ENCODE results near the gene USP47.

- TF ChIP-seq, protein P1, sequence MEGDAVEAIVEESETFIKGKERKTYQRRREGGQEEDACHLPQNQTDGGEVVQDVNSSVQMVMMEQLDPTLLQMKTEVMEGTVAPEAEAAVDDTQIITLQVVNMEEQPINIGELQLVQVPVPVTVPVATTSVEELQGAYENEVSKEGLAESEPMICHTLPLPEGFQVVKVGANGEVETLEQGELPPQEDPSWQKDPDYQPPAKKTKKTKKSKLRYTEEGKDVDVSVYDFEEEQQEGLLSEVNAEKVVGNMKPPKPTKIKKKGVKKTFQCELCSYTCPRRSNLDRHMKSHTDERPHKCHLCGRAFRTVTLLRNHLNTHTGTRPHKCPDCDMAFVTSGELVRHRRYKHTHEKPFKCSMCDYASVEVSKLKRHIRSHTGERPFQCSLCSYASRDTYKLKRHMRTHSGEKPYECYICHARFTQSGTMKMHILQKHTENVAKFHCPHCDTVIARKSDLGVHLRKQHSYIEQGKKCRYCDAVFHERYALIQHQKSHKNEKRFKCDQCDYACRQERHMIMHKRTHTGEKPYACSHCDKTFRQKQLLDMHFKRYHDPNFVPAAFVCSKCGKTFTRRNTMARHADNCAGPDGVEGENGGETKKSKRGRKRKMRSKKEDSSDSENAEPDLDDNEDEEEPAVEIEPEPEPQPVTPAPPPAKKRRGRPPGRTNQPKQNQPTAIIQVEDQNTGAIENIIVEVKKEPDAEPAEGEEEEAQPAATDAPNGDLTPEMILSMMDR (IDR thresholded peaks at IDR 0.05), result no peak
- no peak for TF ChIP-seq EZH2 (IDR thresholded peaks at IDR 0.05; ENCODE audit: borderline replicate concordance, insufficient read depth, low read depth, low read length, poor library complexity, severe bottlenecking)
These were observed 88.1 kb downstream of the USP47 start for GRCh38 chr11:11929920-11930319.
